Stimulated activated CD8-positive, alpha-beta memory T cell treated with anti-CD3 and anti-CD28 coated beads, Interleukin-4, amount 100 ng/mL, for 24 hours (primary cell): Measurements from ENCODE around the gene NDUFB8.

ENCODE experiments used
- DNase-seq: peaks from one replicate; pipeline ENCODE4 v3.0.0-alpha.2; 2020; ENCODE audit warnings: low read depth

The NDUFB8 gene

DNA sequence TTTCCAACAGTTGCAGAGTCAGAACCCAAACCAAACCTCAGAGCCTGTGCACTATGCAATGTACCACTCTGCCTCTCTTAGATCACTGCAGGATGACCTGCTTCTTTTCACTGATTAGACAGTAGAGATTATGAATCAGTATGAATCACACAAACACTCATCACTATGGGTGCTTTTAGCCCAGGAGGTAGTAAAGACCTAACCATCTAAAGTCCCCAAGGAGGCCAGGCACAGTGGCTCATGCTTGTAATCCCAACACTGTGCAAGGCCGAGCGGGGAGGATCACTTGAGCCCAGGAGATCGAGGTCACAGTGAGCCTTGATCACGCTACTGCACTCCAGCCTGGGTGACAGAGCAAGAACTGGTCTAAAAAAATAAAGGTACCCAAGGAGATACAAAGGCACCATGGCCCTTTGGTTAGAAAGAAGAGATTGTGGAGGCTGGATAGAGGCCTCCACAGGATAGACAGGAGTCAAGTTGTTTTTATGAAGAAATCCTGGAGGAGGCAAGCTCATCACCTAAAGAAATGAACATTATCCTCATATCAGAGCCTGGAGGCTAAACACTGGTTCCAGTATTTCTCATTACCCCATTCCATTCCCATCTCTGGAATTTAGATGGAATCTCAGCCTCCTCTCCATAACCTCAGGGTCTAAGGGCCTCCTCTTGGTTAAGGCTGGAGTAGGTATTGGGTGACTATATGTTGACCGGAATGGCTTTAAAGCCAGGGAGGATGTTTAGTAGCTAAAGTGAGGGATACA is 22.9 kb downstream of the NDUFB8 start:
- DNase-seq: no peak

DNA sequence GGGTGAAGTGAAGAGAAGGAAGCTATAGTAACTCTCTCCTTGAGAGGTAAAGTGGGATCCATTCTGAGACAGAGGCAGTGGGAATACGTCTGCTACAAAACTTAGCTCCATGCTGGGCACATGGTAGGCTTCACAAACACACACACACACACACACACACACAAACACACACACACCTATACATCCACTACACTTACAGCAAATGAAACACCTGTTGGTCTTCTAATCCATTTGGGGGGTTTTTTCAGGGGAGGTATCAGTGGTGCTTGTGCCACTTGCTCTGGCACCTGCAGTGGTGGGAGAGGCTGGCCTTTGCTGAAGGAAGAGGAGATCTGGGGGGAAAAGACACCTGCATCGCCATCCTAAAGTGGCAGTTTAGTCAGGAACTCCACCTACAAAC is 24.5 kb downstream of the NDUFB8 start:
- no peak for DNase-seq

DNA sequence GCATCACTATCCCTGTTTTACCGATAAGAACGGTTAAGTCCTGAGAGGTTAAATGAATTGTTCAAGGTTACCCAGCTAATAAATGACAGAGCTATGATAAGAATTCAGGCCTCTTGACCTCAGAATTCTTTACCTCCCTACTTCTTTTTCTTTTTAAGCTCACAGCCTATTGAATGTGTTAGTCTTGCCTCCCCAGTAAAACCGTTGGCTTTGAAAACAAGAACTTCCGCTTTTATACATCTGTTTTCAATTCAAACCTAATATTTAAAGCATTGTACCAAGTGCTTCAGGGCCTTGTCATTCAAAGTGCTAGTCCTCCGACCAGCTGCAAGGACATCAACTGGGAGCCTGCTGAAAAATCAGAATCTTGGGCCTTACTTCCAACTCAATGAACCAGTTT is 25.6 kb downstream of the NDUFB8 start:
- DNase-seq: no peak

DNA sequence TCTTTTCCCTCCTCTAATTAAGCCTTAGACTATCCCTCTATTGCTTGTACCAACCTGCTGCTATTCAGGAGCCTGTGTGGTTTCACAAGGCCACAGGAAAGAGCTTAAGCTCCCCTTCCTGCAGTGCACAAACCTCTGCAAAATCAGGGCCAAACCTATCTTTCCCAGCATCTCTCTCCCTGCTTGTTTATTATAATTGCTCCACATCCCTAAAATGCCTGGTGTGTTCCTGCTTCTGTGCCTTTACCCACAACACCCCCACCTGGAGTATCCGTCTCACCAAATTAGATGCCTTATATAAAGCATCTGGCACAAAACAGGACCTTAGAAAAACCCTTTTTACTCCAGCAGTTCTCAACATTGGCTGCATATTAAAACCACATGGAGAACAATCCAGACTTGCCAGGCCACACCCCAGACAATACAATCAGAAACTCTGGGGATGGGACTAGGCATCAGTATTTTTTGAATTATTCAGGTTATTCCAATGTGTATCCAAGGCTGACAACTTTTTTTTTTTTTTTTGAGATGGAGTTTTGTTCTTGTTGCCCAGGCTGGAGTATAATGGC is 26.7 kb downstream of the NDUFB8 start:
- no peak for DNase-seq

DNA sequence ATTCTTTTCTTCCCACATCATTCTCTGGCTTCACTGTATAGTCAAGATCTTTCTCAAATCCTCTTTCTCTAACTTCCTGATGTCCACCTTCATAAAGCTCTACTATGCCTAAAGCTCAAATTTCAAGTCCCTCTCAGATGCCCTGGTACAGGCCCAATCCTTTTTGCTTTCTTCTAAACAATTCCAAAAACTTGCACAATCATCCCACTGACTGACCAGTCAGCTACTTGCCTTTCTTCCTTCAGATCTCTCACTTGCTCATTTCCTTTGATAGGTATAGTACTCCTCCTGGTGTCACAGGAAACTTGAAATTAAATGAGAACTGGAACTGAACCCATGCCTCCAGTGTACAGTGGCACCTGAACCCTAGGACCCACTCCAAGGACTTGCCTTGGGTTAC is 28.2 kb downstream of the NDUFB8 start:
- no peak for DNase-seq

DNA sequence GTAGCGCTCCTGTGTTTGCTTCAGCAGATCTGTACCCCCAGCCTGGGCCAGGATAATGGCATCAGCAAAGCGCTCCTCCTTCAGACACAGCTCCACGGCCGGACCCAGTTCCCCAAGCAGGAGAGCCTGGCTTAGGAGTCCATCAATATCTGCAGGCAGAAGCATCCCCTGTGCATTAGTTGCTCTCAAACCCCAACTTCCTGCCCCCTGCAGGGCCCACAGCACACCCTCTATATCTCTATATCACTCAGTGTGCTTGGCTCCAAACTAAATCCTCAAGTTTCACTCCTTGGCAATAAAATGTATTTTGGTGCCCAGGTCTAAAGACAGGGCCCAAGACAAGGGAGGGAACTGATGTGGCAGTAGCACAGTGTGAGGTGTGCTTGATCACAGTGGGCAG is 31.6 kb downstream of the NDUFB8 start:
- no peak for DNase-seq

DNA sequence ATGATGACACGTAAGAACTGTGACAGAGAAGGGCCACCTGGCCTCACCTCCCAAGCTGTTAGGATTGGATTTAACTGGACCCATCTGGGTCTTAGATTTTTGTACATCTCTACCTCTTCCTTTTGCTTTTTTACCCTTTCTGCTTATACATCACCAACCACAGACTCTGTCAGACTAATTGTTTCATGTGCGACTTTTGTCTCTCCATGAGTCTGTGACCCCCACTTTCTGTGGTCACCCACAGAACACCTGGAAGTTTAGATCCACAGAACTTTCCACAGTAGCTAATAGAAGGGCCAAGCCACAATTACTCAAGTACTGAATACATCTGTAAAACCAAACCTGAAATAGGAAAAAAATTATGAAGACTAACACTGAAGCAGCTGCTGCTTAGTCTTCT is 33.1 kb downstream of the NDUFB8 start:
- DNase-seq: no peak

DNA sequence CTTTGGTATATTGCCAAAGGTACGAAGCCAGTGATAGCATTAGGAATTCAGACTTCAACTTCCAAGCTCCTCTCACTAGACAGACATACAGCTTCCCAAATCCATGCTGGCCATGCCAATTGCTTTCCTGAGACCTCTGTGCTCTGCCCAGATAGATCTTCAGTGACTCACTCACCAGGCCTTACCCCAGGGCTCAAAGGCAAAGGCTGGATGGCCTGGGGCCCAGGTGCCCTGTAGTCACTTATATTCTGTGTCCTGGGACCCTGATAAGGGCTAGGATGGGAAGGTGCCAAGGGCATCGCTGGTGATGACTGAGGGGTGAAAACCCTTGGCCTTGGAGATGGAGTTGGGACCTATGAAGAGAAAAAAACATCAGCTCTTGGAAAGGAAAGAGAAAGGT is 39.1 kb downstream of the NDUFB8 start:
- DNase-seq: no peak

DNA sequence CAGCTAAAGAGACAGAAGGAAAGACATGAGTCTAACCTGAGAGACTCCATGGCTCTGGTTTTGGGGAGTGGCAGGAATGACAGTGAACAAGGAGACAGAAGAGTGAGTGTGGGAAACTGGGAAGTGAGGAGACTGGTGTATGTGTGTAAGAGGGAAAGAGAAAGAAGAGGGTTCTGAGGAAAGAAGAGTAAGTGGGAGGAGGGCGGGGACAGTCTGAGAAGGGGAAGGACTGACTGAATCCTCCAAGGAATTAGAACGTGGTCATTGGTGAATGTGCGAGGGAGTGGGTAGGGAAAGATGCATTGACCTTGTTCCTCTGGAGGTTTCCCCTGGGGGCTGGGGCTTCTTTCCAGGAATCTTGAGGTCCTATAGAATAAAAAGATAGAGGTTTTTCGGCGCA is 40.3 kb downstream of the NDUFB8 start:
- DNase-seq: no peak

DNA sequence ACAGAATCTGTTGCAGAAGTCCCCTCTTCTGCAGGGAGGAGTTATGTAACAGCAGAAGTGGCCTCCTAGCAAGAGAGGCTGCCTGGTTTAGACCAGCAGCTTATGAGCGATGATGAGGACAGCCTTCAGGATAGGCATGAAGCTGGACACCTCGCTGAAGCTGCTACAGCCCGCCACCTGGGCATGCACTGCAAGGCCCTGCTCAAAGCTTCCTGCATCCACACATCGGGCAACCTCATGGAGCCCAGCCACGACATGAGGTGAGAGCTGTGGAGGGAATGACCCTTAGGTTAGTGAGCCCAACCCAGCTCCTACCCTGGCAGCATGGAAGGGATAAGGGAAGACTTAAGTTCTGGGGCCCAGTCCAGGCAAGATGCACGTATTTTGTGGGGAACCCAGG is 42.1 kb downstream of the NDUFB8 start:
- no peak for DNase-seq

DNA sequence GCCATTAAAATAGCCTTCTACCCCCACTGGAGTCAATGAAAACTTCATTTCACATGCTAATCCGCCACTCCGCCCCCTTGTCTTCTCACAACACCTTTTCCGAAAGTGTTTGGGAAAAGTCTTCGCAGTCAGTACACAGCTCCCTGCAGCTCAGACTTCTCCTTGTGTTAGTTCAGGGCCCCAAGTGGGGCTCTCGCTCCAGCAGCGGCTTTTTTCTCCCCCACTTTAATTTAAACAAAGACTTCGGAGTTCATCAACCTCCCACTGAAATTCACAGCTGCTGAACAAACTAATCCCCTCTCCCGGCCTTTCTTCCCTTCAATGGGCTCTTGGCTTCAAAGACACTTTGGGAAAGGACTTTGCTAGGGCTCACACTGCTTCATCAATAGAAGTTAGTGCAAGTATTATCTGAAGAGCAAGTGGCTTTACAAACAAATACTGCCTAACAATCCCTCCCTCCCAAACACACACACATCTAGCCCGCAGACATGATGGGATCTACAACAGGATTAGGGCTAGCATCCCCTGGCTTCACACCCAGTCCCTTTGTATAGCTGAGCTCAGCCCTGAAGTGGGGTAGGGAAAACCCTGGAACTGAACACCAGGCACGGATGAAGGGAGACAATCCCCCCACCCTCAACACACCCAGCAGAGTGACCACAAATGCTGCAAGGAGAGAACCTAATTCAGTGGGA is 43.7 kb downstream of the NDUFB8 start:
- DNase-seq: no peak

DNA sequence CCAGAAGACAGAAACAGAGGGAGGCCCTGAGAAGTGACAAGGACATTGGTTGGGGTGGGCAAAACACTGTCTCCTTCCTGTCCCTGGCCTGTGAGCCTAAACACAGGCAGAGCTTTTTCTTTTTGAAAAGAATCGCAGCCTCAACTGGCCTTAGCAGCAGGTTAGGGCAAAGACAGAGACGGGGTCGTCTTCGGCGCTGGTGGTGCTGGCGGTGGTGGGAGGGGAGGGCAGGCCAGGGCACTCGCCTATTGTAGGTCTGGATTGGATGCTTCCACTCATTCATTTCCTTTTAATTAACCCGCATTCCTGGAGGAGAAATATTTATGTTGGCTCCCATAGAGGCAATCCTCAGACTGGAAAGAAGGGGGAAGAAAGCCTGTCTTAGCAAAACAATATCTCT is 44.3 kb downstream of the NDUFB8 start:
- DNase-seq: no peak

DNA sequence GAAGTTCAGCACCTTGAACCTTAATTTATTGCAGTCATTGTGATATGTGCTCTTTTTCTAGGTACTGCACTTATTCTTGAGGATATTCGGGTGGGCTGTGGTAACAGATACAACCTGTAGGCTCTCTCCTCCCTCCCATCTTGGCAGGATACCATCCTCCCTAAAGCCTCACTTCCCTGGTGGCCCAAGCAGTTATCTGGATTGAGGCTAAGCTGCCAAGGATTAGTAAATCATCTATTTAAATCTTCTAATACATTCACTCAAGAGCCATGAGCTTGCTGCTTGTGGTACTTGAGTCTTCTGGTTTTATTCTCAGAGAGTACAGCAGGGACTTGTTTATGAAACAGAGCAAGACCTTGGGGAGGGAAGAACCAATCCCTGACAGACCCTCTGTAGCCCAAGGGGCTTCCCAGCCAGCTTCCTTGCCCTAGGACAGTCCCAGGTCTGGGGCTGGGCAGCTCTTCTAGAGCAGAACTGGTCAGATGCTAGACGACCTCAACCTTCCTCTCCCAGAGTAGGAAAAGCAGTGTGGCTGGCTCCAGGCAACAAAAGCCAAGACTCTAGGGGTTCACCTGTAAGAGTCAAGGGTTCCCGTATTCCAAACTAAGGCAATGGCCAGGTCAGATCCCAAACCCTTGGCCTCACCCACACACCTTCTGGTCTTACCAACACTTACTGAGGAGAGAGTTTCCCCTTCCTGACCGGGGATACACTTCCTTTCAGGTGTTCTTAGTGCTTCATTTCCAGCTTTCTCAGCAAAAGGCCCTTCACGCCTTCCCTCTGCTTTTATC is 45.6 kb downstream of the NDUFB8 start:
- no peak for DNase-seq

DNA sequence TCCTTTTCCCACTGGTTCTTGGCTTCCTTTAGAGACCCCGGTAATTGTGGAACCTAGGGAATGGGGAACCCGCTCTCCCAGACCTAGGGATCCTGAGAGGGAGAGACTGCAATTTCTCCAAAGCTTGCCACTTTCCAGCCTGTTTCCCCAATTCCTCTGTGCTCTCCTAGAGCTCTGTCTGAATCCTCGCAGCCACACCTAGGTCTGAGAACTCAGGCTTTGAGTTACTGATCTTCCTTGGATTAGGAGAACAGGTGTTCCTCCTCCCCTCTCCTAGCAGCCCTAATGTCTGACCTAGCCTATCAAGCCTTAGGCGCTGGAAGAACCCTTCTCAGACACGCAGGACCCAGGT is 46.9 kb downstream of the NDUFB8 start:
- DNase-seq: no peak

DNA sequence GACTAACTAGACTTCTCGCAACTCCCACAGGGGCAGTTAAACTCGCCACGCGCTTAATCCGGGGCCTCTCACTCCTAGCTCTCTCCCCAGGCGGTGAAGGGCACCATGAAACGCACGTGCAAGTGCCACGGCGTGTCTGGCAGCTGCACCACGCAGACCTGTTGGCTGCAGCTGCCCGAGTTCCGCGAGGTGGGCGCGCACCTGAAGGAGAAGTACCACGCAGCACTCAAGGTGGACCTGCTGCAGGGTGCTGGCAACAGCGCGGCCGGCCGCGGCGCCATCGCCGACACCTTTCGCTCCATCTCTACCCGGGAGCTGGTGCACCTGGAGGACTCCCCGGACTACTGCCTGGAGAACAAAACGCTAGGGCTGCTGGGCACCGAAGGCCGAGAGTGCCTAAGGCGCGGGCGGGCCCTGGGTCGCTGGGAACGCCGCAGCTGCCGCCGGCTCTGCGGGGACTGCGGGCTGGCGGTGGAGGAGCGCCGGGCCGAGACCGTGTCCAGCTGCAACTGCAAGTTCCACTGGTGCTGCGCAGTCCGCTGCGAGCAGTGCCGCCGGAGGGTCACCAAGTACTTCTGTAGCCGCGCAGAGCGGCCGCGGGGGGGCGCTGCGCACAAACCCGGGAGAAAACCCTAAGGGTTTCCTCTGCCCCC is 47.4 kb downstream of the NDUFB8 start:
- peak; percentile 38 for DNase-seq

DNA sequence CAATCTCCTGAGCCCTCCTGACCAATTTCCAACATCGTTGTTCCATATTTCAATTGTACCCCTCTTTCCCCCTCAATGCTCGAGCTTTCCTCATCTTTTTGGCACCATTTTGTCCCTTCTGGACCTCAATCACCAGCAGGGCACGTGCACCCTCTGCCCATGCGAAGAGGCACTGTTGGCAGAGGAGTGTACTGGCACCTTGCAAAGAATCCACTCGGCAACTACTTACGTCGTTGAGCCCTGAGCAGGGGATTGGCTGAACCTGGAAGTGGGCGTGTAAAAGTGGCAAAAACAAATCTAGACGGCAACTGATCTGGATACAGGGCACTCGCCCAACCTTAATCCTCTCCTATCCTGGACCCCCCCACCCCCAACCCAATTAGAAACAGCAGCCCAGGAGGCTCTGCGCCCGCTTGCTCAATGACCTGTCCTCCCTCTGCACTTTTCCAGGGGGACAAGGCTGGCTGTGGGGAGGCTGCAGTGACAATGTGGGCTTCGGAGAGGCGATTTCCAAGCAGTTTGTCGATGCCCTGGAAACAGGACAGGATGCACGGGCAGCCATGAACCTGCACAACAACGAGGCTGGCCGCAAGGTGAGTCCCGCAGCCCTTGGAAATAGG is 48.1 kb downstream of the NDUFB8 start:
- DNase-seq: peak; percentile 72

DNA sequence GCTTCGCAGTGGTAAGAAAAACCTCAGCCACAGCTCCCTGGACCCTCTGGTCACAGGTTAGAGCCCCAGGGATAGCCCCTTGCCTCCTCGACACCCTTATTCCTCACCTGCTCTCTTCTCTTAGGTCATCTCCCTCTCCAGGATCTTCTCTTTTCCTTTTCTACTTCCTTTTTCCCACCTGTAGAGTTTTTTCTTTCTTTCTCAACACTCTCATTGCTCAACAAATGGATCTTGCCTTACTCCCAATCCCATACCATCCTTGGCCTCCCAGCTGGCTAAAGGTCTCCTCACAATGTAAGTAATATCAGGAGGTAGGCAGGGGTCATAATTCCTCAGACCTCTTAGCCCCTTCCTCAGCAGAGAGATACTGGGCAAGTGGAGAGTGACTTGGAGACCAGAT is 49.7 kb downstream of the NDUFB8 start:
- no peak for DNase-seq

DNA sequence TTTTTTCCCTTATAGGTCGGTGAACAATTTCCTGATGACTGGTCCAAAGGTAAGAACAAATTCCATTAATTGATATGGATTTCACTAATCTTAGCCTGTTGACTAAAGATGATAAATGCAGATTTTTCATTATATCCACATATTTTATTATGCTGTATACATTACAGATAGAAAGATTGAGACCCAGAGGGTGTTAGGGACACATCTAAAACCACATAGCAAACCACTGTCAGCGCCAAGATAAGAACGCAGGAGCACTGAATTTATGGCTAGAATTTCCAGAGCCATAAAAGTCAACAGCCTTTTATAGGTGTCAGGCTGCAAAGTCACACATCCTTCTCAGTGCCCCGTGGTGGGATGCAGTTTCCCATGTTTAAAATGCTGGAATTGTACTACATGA is 50.6 kb downstream of the NDUFB8 start:
- no peak for DNase-seq

DNA sequence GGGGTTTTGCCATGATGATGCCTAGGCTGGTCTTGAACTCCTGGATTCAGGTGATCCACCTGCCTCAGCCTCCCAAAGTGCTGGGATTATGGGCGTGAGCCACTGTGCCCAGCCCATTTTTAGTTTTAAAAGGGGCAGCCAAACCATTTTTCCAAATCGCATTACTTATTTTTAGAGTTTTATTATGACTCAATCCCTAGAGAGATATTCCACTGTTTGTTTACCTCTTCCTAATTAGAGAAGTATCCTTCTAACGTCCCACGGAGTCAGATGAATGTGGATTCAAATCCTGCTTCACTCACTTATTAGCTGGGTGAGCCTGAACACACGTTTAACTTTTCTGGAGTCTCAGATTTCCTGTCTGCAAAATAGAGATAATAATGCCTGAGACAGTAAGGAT is 51.7 kb downstream of the NDUFB8 start:
- DNase-seq: no peak
